ENCODE measurements around the gene PDXP.

Gene PDXP

DNA sequence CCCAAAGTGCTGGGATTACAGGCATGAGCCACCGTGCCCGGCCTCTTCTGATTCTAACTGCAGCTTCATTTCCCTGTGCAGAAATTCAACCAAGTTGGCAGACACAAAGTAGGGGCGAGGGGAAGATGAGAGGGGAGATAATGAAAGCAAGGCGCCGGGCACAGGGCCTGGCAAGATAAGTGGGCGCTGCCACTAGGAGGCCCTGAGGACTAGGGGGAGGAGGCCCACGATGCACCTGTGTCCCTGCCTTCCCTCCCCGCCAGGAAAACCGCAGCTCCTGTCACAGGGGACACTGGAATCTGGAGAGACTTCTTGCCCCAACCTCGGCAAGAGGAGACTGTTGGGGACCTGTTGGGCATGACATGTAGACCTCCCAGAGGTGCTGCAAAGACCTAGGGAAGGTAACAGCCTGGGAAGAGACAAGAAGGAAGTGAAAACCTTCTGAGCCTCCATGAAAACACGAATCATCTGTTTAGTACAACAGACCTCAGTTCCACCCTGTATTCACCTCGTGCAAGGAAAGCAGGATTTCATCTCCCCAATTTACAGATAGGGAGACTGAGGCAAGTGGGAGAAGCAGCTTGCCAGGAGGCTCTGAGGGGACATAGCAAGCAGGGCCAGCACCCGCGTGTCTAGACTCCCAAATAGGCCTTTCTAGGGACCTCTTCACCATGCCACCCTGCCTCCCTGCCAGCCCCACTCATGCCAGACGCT is 13.8 kb downstream of the PDXP start:
- Histone ChIP-seq H3K36me3 (ENCODE audit: control insufficient read depth in 1 of 2, insufficient read depth in 2 of 2, low read depth in 1 of 2, low read length in 2 of 2) (peaks cover 0 to 1% of the 10 kb centered on the region in 2 experiments), H2AK5ac (ENCODE audit: low read length, severe bottlenecking) (no peak overlapping the region), H3K79me1 (replicated peaks; ENCODE audit: low read length, poor library complexity, severe bottlenecking) (peaks cover 7% of the 10 kb centered on the region), H3K4ac (ENCODE audit: low read depth in 1 of 2, low read length in 2 of 2) (no peak overlapping the region), H3K27ac (ENCODE audit: low read length, poor library complexity, severe bottlenecking) (no peak overlapping the region), H2BK12ac (ENCODE audit: low read length in 2 of 2) (no peak overlapping the region), H3K4me2 (ENCODE audit: low read length, poor library complexity, severe bottlenecking) (no peak overlapping the region), H2AFZ (ENCODE audit: low read depth, low read length) (no peak overlapping the region), H3K18ac (ENCODE audit: low read depth in 1 of 2, low read length in 2 of 2) (no peak overlapping the region), H4K8ac (ENCODE audit: low read length) (no peak overlapping the region), H3K9ac (ENCODE audit: low read length) (no peak overlapping the region), H3K9me3 (ENCODE audit: control insufficient read depth, low read length) (no peaks in the 10 kb centered on the region), H3K27me3 (ENCODE audit: control insufficient read depth in 1 of 2, insufficient read depth in 1 of 2, low read length in 2 of 2) (no peaks in the 10 kb centered on the region), H3K14ac (ENCODE audit: low read length in 2 of 2) (no peak overlapping the region), H3K4me1 (ENCODE audit: control insufficient read depth, insufficient read depth, low read depth, low read length) (peaks cover 11% of the 10 kb centered on the region), H2BK5ac (ENCODE audit: low read depth, low read length, poor library complexity, severe bottlenecking) (no peak overlapping the region), H2BK120ac (ENCODE audit: low read depth, low read length) (peak overlapping the region; percentile 78), H3K23ac (ENCODE audit: low read length in 2 of 2) (no peak overlapping the region), H2BK15ac (ENCODE audit: low read depth, poor library complexity, severe bottlenecking) (no peak overlapping the region), H4K91ac (ENCODE audit: low read length) (peak overlapping the region; percentile 73), H3K4me3 (ENCODE audit: insufficient read depth in 1 of 2, low read depth in 1 of 2, low read length in 2 of 2) (no peak overlapping the region)
- WGBS, result 93% methylated on average over 14 of the region's 15 CpGs
- no peak for DNase-seq

DNA sequence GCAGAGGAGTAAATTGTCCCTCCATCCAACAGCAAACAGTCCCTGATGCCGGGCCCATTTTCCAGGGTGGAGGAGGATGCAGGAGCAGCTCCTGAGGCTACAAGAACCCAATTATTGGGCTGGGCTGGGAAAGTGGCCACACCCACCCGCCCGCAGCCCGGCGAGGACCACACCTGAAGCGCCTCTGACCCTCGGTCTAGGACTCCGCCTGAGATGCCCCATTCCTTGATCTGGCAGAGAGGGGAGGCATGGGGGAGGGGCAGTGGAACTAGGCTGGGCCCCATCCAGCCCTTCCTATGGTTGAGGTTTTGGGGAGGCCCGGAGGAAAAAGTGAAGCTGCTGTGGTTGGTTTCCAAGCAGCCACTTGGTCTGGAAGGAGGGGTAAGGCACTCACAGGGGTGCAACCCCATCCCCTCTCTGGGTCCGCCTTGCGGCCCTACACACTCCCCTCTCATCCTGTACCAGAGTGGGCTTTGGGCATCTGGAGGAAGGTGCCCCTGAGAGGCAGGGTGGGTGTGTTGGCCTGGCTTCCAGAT is 14.5 kb downstream of the PDXP start:
- Histone ChIP-seq H2AK5ac (ENCODE audit: low read length, severe bottlenecking) (no peak overlapping the region), H3K36me3 (ENCODE audit: control insufficient read depth in 1 of 2, insufficient read depth in 2 of 2, low read depth in 1 of 2, low read length in 2 of 2) (peaks cover 2 to 6% of the 10 kb centered on the region in 2 experiments), H3K4me2 (ENCODE audit: low read length, poor library complexity, severe bottlenecking) (no peak overlapping the region), H3K4ac (ENCODE audit: low read depth in 1 of 2, low read length in 2 of 2) (no peak overlapping the region), H4K8ac (ENCODE audit: low read length) (peak overlapping the region; percentile 53), H3K4me1 (ENCODE audit: control insufficient read depth, insufficient read depth, low read depth, low read length) (peaks cover 11% of the 10 kb centered on the region), H3K27ac (ENCODE audit: low read length, poor library complexity, severe bottlenecking) (no peak overlapping the region), H3K79me1 (replicated peaks; ENCODE audit: low read length, poor library complexity, severe bottlenecking) (peaks cover 6% of the 10 kb centered on the region), H3K9me3 (ENCODE audit: control insufficient read depth, low read length) (no peaks in the 10 kb centered on the region), H3K9ac (ENCODE audit: low read length) (no peak overlapping the region), H4K91ac (ENCODE audit: low read length) (peak overlapping the region; percentile 73), H3K4me3 (ENCODE audit: insufficient read depth in 1 of 2, low read depth in 1 of 2, low read length in 2 of 2) (no peak overlapping the region), H2BK15ac (ENCODE audit: low read depth, poor library complexity, severe bottlenecking) (peak overlapping the region; percentile 26), H2BK120ac (ENCODE audit: low read depth, low read length) (peak overlapping the region; percentile 78), H3K18ac (ENCODE audit: low read depth in 1 of 2, low read length in 2 of 2) (no peak overlapping the region), H3K23ac (ENCODE audit: low read length in 2 of 2) (no peak overlapping the region), H2AFZ (ENCODE audit: low read depth, low read length) (no peak overlapping the region), H3K14ac (ENCODE audit: low read length in 2 of 2) (no peak overlapping the region), H3K27me3 (ENCODE audit: control insufficient read depth in 1 of 2, insufficient read depth in 1 of 2, low read length in 2 of 2) (no peaks in the 10 kb centered on the region), H2BK5ac (ENCODE audit: low read depth, low read length, poor library complexity, severe bottlenecking) (no peak overlapping the region), H2BK12ac (ENCODE audit: low read length in 2 of 2) (no peak overlapping the region)
- no peak for DNase-seq
- whole genome bisulfite sequencing, result 97% methylated on average over 10 of the region's 11 CpGs

DNA sequence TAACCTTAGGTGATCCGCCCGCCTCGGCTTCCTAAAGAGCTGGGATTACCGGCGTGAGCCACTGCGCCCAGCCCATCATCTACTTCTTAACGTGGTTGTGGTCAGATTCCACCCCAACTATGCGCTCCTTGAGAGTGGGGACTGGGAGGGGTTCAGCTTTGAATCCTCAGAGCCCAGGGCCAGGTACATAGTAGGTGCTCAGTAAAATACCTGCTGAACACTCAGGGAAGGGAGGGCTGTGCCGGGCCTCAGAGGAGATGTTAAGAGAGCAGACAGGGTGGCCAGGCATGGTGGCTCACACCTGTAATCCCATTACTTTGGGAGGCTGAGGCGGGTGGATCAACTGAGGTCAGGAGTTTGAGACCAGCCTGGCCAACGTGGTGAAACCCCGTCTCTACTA is 15.7 kb downstream of the PDXP start:
- Histone ChIP-seq H3K14ac (ENCODE audit: low read length in 2 of 2) (peak overlapping the region in 1 of 2 experiments; percentile 44), H3K9me3 (ENCODE audit: control insufficient read depth, low read length) (no peaks in the 10 kb centered on the region), H2BK5ac (ENCODE audit: low read depth, low read length, poor library complexity, severe bottlenecking) (no peak overlapping the region), H3K4me3 (ENCODE audit: insufficient read depth in 1 of 2, low read depth in 1 of 2, low read length in 2 of 2) (no peak overlapping the region), H2AK5ac (ENCODE audit: low read length, severe bottlenecking) (peak overlapping the region; percentile 88), H2AFZ (ENCODE audit: low read depth, low read length) (no peak overlapping the region), H3K4ac (ENCODE audit: low read depth in 1 of 2, low read length in 2 of 2) (peak overlapping the region; percentile 22 to 35), H3K27ac (ENCODE audit: low read length, poor library complexity, severe bottlenecking) (peak overlapping the region; percentile 65), H3K18ac (ENCODE audit: low read depth in 1 of 2, low read length in 2 of 2) (peak overlapping the region; percentile 11 to 54), H2BK120ac (ENCODE audit: low read depth, low read length) (no peak overlapping the region), H3K36me3 (ENCODE audit: control insufficient read depth in 1 of 2, insufficient read depth in 2 of 2, low read depth in 1 of 2, low read length in 2 of 2) (peaks cover 10 to 11% of the 10 kb centered on the region in 2 experiments), H3K4me2 (ENCODE audit: low read length, poor library complexity, severe bottlenecking) (no peak overlapping the region), H4K91ac (ENCODE audit: low read length) (peak overlapping the region; percentile 44), H3K27me3 (ENCODE audit: control insufficient read depth in 1 of 2, insufficient read depth in 1 of 2, low read length in 2 of 2) (no peaks in the 10 kb centered on the region), H3K4me1 (ENCODE audit: control insufficient read depth, insufficient read depth, low read depth, low read length) (peaks cover 17% of the 10 kb centered on the region), H3K23ac (ENCODE audit: low read length in 2 of 2) (no peak overlapping the region), H3K9ac (ENCODE audit: low read length) (peak overlapping the region; percentile 79), H3K79me1 (replicated peaks; ENCODE audit: low read length, poor library complexity, severe bottlenecking) (peaks cover 6% of the 10 kb centered on the region), H4K8ac (ENCODE audit: low read length) (peak overlapping the region; percentile 70), H2BK15ac (ENCODE audit: low read depth, poor library complexity, severe bottlenecking) (no peak overlapping the region), H2BK12ac (ENCODE audit: low read length in 2 of 2) (peak overlapping the region; percentile 1 to 69)
- no peak for DNase-seq
- 95% methylated on average over 12 of the region's 12 CpGs for WGBS
